HEK293T (cell line): ENCODE measurements around the gene KANTR.

Experiments used
- CTCF ChIA-PET: fragments of 350-600 bp; formaldehyde crosslinking; extraction: SDS; loops from one replicate; lab custom pipeline; 2021; ENCODE audit warnings: antibody characterized with exemption, inconsistent platforms; lab: Yijun Ruan, JAX
- POLR2A ChIA-PET: fragments of 350-600 bp; formaldehyde crosslinking; extraction: SDS; loops from one replicate; lab custom pipeline; 2020; ENCODE audit warnings: antibody characterized with exemption, inconsistent platforms; lab: Yijun Ruan, JAX
- DNase-seq: peaks from one replicate; pipeline ENCODE4 v3.0.0; 2012; ENCODE audit warnings: mixed read lengths; ENCODE audit errors: extremely low spot score
- ARNT ChIP-seq: fragments of 450-650 bp; IDR thresholded peaks from 2 replicates; pipeline ENCODE4 v1.6.1; 2017; ENCODE audit warnings: mild to moderate bottlenecking
- BHLHE40 ChIP-seq: fragments of 450-650 bp; IDR thresholded peaks from 2 replicates; pipeline ENCODE4 v1.6.1; 2016; ENCODE audit warnings: mild to moderate bottlenecking, moderate library complexity, borderline replicate concordance
- CTBP1 ChIP-seq: fragments of 450-650 bp; IDR thresholded peaks from 2 replicates; pipeline ENCODE4 v1.6.1; 2016; ENCODE audit warnings: borderline replicate concordance
- ELF4 ChIP-seq: fragments of 450-650 bp; IDR thresholded peaks from 2 replicates; pipeline ENCODE4 v1.6.1; 2017; ENCODE audit warnings: antibody characterized with exemption
- FOXA1 ChIP-seq: fragments of 450-650 bp; IDR thresholded peaks from 2 replicates; pipeline ENCODE4 v1.6.1; 2016; ENCODE audit warnings: mild to moderate bottlenecking
- FOXK2 ChIP-seq: fragments of 450-650 bp; IDR thresholded peaks from 2 replicates; pipeline ENCODE4 v1.6.1; 2016; ENCODE audit warnings: mild to moderate bottlenecking
- FOXM1 ChIP-seq: fragments of 450-650 bp; IDR thresholded peaks from 2 replicates; pipeline ENCODE4 v1.6.1; 2017; ENCODE audit warnings: mild to moderate bottlenecking, borderline replicate concordance
- HDGF ChIP-seq: fragments of 450-650 bp; IDR thresholded peaks from 2 replicates; pipeline ENCODE4 v1.6.1; 2017; ENCODE audit warnings: antibody characterized with exemption, borderline replicate concordance
- L3MBTL2 ChIP-seq: fragments of 450-650 bp; conservative IDR thresholded peaks from 2 replicates; pipeline ENCODE4 v1.6.1; 2016; ENCODE audit warnings: mild to moderate bottlenecking
- LEF1 ChIP-seq: fragments of 450-650 bp; IDR thresholded peaks from 2 replicates; pipeline ENCODE4 v1.6.1; 2017; ENCODE audit warnings: mild to moderate bottlenecking, borderline replicate concordance
- NFRKB ChIP-seq: fragments of 450-650 bp; IDR thresholded peaks from 2 replicates; pipeline ENCODE4 v1.6.1; 2016; ENCODE audit warnings: mild to moderate bottlenecking, moderate library complexity
- SP1 ChIP-seq: fragments of 450-650 bp; IDR thresholded peaks from 2 replicates; pipeline ENCODE4 v1.6.1; 2017
- SUZ12 ChIP-seq: fragments of 450-650 bp; IDR thresholded peaks from 2 replicates; pipeline ENCODE4 v1.6.1; 2016; ENCODE audit warnings: mild to moderate bottlenecking
- TARDBP ChIP-seq: fragments of 450-650 bp; IDR thresholded peaks from 2 replicates; pipeline ENCODE4 v1.6.1; 2016
- ZNF384 ChIP-seq: fragments of 450-650 bp; IDR thresholded peaks from 2 replicates; pipeline ENCODE4 v1.6.1; 2016
- TF ChIP-seq, protein P1 (sequence below): fragments of 450-650 bp; IDR thresholded peaks from 2 replicates; pipeline ENCODE4 v1.6.1; 2016

Gene KANTR

DNA sequence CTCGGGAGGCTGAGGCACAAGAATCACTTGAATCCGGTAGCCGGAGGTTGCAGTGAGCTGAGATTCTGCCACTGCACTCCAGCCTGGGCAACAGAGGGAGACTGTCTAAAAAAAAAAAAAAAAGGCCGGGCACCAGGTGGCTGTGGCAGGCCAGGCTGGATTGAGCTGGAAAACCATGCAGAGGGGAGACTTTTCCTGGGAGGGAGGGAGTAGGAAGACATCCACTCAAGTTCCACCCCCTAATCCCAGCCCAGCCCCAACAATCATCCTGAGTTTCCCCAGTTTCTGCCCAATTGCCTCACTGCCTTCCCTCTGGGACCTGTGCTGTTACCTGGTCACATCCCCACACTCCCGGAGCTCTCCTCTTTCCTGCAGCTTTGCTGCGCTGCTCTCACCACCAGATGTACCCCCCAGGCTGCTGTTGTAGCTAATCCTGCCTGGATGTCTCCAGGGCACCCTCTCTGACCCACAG is 20.8 kb upstream of the KANTR start:
- CTCF ChIA-PET: interaction anchor here (0.6 to 1.7 kb wide), 3 partner anchors 17 to 373 kb away, joined by 3 to 5 read pairs (median 3); no protein-coding TSS in a partner anchor
- POLR2A ChIA-PET: interaction anchor here (0.7 to 1.5 kb wide), 5 partner anchors 9 to 167 kb away, joined by 3 to 12 read pairs (median 4); partner anchors contain the start of genes KANTR and TSPYL2
- no peak for DNase-seq
- no peak for TF ChIP-seq FOXM1
- peak; percentile 86 for TF ChIP-seq ZNF384

DNA sequence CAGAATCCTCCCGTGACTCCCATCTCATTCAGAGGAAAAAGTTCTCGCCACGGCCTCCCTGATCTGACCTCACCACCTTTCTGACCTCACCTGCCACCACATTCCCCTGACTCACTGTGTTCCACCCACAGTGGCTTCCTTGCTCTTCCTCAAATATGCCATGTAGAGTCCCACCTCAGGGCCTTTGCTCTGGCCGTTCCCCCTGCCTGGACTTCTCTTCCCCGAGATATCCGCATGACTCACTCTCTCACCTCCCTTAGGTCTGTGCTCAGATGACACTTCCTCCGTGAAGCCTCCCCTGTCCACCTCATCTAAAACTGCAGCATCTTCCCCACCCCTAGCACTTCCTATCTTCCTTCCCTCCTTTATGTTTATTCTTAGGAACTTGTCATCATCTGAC is 18.9 kb upstream of the KANTR start:
- CTCF ChIA-PET: no interaction called here
- POLR2A ChIA-PET: no interaction called here
- TF ChIP-seq LEF1 (no peak), ARNT (no peak), FOXK2 (no peak), L3MBTL2 (no peak), HDGF (no peak), ELF4 (no peak), ZNF384 (no peak), NFRKB (no peak), SUZ12 (no peak), BHLHE40 (no peak), TARDBP (no peak)
- TF ChIP-seq, protein P1, sequence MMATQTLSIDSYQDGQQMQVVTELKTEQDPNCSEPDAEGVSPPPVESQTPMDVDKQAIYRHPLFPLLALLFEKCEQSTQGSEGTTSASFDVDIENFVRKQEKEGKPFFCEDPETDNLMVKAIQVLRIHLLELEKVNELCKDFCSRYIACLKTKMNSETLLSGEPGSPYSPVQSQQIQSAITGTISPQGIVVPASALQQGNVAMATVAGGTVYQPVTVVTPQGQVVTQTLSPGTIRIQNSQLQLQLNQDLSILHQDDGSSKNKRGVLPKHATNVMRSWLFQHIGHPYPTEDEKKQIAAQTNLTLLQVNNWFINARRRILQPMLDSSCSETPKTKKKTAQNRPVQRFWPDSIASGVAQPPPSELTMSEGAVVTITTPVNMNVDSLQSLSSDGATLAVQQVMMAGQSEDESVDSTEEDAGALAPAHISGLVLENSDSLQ: no peak
- DNase-seq: no peak

DNA sequence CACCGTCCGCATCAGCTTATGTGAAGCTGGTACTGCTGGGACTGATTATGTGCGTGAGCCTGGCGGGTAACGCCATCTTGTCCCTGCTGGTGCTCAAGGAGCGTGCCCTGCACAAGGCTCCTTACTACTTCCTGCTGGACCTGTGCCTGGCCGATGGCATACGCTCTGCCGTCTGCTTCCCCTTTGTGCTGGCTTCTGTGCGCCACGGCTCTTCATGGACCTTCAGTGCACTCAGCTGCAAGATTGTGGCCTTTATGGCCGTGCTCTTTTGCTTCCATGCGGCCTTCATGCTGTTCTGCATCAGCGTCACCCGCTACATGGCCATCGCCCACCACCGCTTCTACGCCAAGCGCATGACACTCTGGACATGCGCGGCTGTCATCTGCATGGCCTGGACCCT is 17.3 kb upstream of the KANTR start:
- DNase-seq: no peak
- ChIA-PET POLR2A (no interaction called here), CTCF (no interaction called here)
- no peak for TF ChIP-seq BHLHE40
- TF ChIP-seq HDGF: no peak
- no peak for TF ChIP-seq ELF4
- no peak for TF ChIP-seq L3MBTL2
- TF ChIP-seq NFRKB: no peak
- no peak for TF ChIP-seq ARNT
- TF ChIP-seq LEF1: no peak
- no peak for TF ChIP-seq FOXA1
- TF ChIP-seq, protein P1: no peak
- no peak for TF ChIP-seq FOXM1
- no peak for TF ChIP-seq SUZ12
- TF ChIP-seq CTBP1: no peak
- no peak for TF ChIP-seq FOXK2
- no peak for TF ChIP-seq SP1
- TF ChIP-seq TARDBP: no peak
- no peak for TF ChIP-seq ZNF384

DNA sequence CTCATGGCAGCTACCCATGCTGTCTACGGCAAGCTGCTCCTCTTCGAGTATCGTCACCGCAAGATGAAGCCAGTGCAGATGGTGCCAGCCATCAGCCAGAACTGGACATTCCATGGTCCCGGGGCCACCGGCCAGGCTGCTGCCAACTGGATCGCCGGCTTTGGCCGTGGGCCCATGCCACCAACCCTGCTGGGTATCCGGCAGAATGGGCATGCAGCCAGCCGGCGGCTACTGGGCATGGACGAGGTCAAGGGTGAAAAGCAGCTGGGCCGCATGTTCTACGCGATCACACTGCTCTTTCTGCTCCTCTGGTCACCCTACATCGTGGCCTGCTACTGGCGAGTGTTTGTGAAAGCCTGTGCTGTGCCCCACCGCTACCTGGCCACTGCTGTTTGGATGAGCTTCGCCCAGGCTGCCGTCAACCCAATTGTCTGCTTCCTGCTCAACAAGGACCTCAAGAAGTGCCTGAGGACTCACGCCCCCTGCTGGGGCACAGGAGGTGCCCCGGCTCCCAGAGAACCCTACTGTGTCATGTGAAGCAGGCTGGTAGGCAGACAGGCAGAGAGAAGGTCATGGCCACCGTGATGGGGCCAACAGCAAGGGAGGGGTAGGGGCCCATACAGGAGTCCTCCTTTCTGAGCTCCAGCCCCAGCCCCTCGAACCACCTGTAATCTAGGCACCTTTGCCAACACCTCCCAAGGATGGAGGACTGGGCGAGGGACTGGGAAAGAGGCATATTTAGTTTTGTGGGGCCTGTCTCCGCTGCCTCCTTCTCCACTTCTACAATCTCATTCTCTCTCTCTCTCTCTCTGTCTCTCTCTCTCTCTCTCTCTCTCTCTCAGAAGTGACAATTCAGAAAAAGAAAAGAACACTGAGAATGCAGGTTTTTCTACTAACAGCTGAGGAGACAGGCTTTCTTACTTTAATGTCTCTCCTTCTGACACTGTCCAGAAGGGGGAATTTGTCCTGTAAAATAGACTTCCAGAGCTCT is 16.4 kb upstream of the KANTR start:
- no peak for DNase-seq
- TF ChIP-seq ZNF384 (no peak), FOXA1 (no peak), L3MBTL2 (no peak), TARDBP (no peak), LEF1 (no peak), FOXM1 (no peak)
- TF ChIP-seq, protein P1: no peak
- CTCF ChIA-PET: no interaction called here
- POLR2A ChIA-PET: interaction anchor here (0.6 to 0.8 kb wide), 2 partner anchors 10 to 148 kb away, joined by 3 read pairs; no protein-coding TSS in a partner anchor

DNA sequence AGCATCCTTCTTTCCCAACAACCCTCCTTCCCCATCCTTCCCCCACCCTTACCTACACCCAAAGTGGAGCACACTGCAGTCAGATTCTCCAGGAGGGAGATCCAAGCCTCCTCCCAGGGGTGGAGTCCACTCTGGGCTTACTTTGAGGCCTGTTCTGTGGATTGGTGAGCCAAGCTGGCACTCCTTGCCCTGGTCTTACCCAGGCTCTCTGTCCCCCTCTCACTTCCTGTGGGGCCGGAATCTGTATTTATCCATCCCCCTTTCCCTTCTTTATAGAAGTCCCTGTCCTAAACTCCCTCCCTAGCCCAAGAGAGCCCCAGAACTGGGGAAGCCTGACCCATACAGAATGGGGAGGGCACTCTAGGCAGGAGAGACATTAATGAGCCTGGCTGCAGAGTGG is 15.0 kb upstream of the KANTR start:
- CTCF ChIA-PET: no interaction called here
- no peak for TF ChIP-seq L3MBTL2
- no peak for TF ChIP-seq SP1
- no peak for TF ChIP-seq ZNF384
- TF ChIP-seq CTBP1: no peak
- no peak for TF ChIP-seq SUZ12
- TF ChIP-seq BHLHE40: no peak
- TF ChIP-seq, protein P1: no peak
- no peak for TF ChIP-seq FOXM1
- TF ChIP-seq HDGF: no peak
- TF ChIP-seq LEF1: no peak
- TF ChIP-seq FOXA1: no peak
- TF ChIP-seq ELF4: no peak
- no peak for TF ChIP-seq NFRKB
- no peak for TF ChIP-seq ARNT
- TF ChIP-seq TARDBP: no peak
- no peak for TF ChIP-seq FOXK2
- POLR2A ChIA-PET: no interaction called here
- no peak for DNase-seq
